Adipose tissue (tissue), 3 donors: ENCODE data around the gene LMO1. TPM values are rescaled to one million over a fixed set of nuclear protein-coding genes. Genes with fewer than 3 reads are reported as not detected.

Source experiments
- H3K27ac ChIP-seq: one replicate; pipeline ENCODE4 v1.5.1; 2013; ENCODE audit warnings: low read depth, low read length
- WGBS, 3 donors: extraction: QIAGEN DNeasy Blood & Tissue Kit; methylation state at CpG; one replicate each; pipeline ENCODE4 v1.1.7; 2013; 5-methylcytosine and 5-hydroxymethylcytosine counted together
- polyA plus RNA-seq, 3 donors: library from polyadenylated mRNA; stranded (reverse); fragments of 200-250 nt; gene quantifications; one replicate each; pipeline ENCODE4 v1.2.3, GENCODE V29; 2013
- donor health status: healthy with polysubstance abuse.
- donor health status: Bipolar disorder and iron deficiency.
- donor health status: healthy.

The LMO1 gene
- polyA plus RNA-seq, 3 donors: 0.10 to 0.54 TPM; not detected in 1

DNA sequence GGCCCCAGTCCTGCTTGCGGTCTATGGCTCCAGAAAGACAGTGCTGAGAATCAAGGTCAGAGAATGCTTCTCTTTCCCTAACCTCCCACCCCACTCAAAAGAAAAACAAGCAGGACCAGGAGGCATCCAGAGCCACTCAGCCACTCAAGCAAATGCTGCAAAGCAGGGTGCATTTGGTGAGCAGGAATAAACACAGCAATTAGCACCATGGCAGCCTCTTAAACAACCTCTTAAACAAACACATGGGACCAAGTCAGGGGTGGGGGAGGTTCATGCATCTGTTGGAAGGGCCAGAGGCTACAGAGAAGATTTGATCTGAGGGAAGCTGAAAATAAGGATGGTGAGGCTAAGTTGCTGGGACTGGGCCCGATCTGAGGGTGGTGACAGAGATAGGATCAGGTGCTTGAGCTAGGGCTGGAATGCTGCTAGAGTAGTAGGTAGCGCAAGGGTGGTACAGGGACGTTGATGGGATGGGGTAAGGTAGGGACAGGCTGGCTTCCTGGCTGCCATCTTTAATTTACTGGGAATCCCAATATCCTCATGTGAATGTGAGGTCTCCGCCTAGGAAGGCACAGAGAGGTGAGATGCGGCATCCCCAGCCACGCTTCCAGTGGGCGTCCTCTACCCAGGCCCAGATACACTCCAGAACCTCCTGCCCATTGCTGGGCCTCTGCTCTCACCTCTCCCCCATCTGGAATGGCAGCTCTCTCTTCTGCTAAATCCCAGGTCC is 26.6 kb upstream of the LMO1 start:
- WGBS, 3 donors: 95 to 97% (median 95%) methylated on average over 8 of the region's 8 CpGs

DNA sequence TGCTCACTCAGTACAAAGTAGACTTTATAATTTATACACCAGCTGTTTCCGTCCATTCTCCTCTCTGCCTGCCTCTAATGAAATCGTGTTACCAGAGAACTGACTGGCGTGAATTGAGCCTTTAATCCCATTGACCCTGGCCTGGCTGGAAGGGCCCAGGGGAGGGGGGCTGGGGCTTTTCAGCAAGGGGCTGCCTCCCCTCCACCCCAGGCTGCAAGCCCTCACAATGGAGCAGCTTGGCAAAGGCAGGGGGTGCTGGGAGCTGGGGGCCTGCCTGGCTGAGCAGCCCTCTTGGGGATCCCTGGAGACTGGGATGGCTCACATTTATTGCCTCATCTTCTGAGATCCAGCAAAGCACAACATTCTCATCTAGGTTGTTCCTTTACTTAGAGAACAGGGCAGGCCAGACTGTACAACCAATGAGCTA is 25.8 kb upstream of the LMO1 start:
- 55 to 61% (median 58%) methylated on average over 3 of the region's 3 CpGs for WGBS, 3 donors
- H3K27ac ChIP-seq: no peak overlapping the region

More for the DNA sequence above, 26.6 kb upstream of the LMO1 start:
- no peak overlapping the region for H3K27ac ChIP-seq

- H3K27ac ChIP-seq: no peak overlapping the region
- WGBS, 3 donors: 76 to 89% (median 76%) methylated on average over 13 of the region's 13 CpGs
These were observed 25.3 kb upstream of the LMO1 start for GRCh38 chr11:8288824-8289491.

- H3K27ac ChIP-seq: no peak overlapping the region
- 63 to 67% (median 65%) methylated on average over 3 of the region's 3 CpGs for WGBS, 3 donors
These were observed 24.6 kb upstream of the LMO1 start for GRCh38 chr11:8288166-8288772.

GRCh38 chr11:8287703-8288102 is 24.0 kb upstream of the LMO1 start:
- H3K27ac ChIP-seq: no peak overlapping the region

DNA sequence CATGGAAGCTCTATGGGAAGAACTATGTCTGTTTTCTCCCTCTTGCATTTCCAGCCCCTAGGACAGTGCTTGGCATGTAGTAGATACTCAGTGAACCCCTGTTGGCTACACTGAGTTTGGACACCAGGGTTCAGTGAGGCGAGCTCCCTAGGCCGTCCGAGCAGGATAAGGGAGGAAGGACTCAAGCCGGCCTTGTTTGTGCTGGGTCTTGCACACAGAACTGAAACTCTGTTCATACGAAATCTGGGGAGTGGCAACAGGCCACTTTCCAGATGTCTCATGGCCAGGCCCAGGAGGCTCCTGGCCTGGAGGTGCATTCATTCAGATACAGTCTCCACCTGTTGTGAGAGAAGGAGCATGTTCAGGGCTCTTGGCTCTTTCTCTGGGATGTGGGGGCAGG is 23.6 kb upstream of the LMO1 start:
- no peak overlapping the region for H3K27ac ChIP-seq
- 86 to 90% (median 87%) methylated on average over 5 of the region's 5 CpGs for WGBS, 3 donors

DNA sequence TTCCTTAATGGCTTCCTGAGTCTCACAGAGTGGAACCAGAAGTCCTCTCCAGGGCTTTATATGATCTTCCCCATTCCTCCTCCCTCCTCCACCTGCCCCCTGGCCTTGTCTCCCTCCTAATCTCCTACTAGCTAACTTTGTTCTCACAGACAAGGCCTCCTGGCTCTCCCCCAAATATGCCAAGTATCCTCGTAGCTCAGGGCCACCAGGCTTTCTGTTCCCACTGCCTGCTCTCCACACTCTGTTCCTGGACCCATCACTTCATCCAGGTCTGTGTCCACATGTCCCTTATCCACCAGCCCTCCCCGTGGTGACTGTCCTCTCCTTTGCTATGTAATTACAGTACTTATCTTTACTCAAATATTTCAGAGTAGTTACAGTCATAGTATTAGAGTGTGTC is 23.2 kb upstream of the LMO1 start:
- no peak overlapping the region for H3K27ac ChIP-seq
- WGBS, 3 donors: 26 to 83% (median 78%) methylated on average over 2 of the region's 2 CpGs

- H3K27ac ChIP-seq: no peak overlapping the region
- 86 to 95% (median 93%) methylated on average over 4 of the region's 4 CpGs for WGBS, 3 donors
These were observed 22.1 kb upstream of the LMO1 start for GRCh38 chr11:8285796-8286195.

- H3K27ac ChIP-seq: no peak overlapping the region
- WGBS, 3 donors: 88 to 95% (median 90%) methylated on average over 3 of the region's 3 CpGs
These were observed 21.6 kb upstream of the LMO1 start for GRCh38 chr11:8285228-8285627.

GRCh38 chr11:8283465-8284230 is 20.0 kb upstream of the LMO1 start:
- 11 to 24% (median 17%) methylated on average over 22 to 32 of the region's 32 CpGs for WGBS, 3 donors
- no peak overlapping the region for H3K27ac ChIP-seq

DNA sequence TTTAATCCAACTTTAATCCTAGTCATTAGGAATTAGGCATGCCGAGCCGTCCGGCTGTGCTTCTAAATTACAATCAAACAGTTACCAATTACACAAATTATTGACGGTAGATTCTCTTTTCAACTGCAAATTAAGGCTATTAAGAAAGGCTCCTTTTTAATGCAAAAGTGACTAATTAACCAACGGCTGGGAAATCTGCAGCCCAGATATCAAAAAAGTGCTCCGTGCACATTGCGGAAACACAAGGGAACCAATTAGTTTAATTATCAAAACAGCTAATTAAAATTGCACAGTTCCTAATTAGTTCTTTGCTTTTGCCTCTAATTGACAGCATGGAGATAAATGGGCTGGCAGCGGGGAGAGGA is 19.4 kb upstream of the LMO1 start:
- H3K27ac ChIP-seq: no peak overlapping the region
- 39 to 45% (median 43%) methylated on average over 8 of the region's 8 CpGs for WGBS, 3 donors

- 58 to 76% (median 72%) methylated on average over 10 of the region's 10 CpGs for WGBS, 3 donors
- no peak overlapping the region for H3K27ac ChIP-seq
These were observed 19.0 kb upstream of the LMO1 start for GRCh38 chr11:8282631-8283030.

DNA sequence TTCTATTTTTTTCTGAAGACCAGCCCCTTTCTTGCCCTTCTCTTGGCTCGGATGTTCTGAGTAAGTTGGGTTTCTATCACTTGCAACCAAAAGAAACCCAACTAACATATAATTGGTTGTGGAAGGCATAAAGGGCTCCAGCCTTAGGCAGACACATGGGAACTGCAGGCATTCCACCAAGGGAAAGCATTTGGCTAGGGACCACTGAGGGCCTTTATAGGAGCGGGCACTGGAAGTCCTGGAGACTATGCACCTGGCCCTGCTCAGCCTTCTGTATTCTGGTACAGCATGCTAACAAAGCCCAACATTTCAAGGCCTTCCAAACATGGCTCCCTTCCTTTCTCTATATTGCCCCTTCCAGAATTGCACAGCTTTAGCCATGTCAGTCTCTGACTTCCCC is 17.6 kb upstream of the LMO1 start:
- 94 to 97% (median 94%) methylated on average over 2 of the region's 2 CpGs for WGBS, 3 donors

DNA sequence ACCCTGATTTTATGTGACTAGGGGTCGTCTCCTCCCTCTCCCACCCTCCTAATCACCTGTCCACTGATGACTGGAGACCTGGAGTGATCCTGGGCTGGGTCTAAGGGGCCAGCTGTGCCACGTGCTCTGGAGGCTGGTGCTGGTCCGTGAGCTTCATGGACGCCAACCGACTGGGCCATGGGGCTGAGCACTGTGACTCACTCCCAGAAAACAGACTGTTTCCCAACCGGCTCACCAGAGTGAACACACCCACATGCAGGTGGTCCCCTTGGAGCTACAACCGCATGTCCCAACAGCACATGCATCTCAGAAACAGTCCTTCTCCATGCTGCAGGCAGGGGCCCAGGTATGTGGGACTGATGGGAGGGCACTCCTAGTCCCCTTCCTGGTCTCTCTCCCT is 14.0 kb upstream of the LMO1 start:
- no peak overlapping the region for H3K27ac ChIP-seq
- 83 to 87% (median 85%) methylated on average over 7 of the region's 7 CpGs for WGBS, 3 donors

More for the DNA sequence above, 17.6 kb upstream of the LMO1 start:
- no peak overlapping the region for H3K27ac ChIP-seq

GRCh38 chr11:8276528-8276927 is 12.8 kb upstream of the LMO1 start:
- H3K27ac ChIP-seq: no peak overlapping the region
- 87 to 90% (median 88%) methylated on average over 4 of the region's 4 CpGs for WGBS, 3 donors

GRCh38 chr11:8273287-8273686 is 9.6 kb upstream of the LMO1 start:
- H3K27ac ChIP-seq: no peak overlapping the region

GRCh38 chr11:8271106-8271886 is 7.6 kb upstream of the LMO1 start:
- WGBS, 3 donors: 92 to 95% (median 95%) methylated on average over 5 of the region's 5 CpGs
- no peak overlapping the region for H3K27ac ChIP-seq

- WGBS, 3 donors: 75 to 87% (median 81%) methylated on average over 5 of the region's 5 CpGs
- no peak overlapping the region for H3K27ac ChIP-seq
These were observed 6.0 kb upstream of the LMO1 start for GRCh38 chr11:8269636-8270035.
